Measurements from ENCODE around the gene PARD3B.

The PARD3B gene

DNA sequence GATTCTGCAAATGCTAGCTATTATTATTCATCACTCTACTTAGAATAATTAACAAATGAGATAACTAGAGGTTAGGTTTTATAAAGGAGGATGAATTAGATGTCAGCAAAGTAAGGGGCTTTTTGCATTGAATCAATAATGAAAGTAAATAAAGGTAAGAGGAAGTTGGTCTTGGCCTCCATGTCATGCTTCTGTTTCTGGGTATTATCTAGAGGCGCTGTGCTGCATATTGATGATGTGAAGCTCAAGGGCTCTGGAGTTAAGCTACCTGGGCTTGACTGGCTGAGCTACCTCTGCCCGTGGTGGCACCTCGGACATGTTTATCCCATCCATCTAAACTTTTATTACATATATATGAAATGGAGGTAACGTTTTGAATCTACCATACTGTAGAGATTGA, 350.9 kb downstream of the PARD3B start:
- DNase-seq (ENCODE audit: low read depth): no peak

GRCh38 chr2:204897561-204897960, 352.3 kb downstream of the PARD3B start:
- no peak for DNase-seq (ENCODE audit: low read depth)

GRCh38 chr2:204898928-204899640, 353.8 kb downstream of the PARD3B start:
- no peak for DNase-seq (ENCODE audit: low read depth)

GRCh38 chr2:204899983-204900382, 354.7 kb downstream of the PARD3B start:
- DNase-seq (ENCODE audit: low read depth): no peak

- DNase-seq (ENCODE audit: low read depth): no peak
Measured at GRCh38 chr2:204900487-204900886, 355.2 kb downstream of the PARD3B start.

DNA sequence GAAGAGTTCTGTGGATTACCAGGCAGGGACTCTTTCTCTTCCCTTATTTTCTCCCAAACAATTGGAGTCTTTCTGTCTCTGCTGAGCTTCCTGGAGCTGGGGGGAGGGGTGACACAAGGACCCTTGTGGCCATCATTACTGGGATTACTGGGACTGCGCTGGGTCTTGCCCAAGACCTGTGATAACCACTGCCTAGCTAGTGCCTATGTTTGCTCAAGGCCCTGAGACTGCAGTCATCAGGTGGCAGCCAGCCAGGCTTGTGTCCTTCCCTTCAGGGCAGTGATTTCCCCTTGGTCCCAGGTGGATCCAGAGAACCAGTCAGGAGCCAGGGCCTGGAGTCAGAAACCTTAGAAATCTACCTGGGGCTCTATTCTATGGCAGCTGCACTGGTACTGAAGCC, 355.6 kb downstream of the PARD3B start:
- no peak for DNase-seq (ENCODE audit: low read depth)

GRCh38 chr2:204901591-204901990, 356.3 kb downstream of the PARD3B start:
- DNase-seq (ENCODE audit: low read depth): no peak

GRCh38 chr2:204909791-204910190, 364.5 kb downstream of the PARD3B start:
- no peak for DNase-seq (ENCODE audit: low read depth)

DNA sequence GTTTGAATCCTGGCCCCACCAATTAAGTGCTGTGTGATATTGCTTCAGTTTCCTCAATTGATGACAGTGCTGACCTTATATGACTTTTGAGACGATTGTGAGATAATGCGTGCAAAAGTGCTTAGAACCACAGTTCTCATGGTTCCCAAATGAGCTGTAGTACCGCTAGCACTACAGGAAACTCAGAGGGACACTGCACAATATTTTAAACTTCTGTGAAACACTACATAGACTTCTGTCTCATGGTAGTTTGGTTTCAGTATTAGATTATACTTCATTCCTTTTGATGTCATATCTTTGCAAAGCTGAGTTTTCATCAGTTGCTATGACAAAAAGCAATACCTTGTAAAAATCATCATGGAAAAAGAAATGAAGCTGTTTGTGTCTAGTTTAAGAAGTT, 368.0 kb downstream of the PARD3B start:
- DNase-seq (ENCODE audit: low read depth): no peak

DNA sequence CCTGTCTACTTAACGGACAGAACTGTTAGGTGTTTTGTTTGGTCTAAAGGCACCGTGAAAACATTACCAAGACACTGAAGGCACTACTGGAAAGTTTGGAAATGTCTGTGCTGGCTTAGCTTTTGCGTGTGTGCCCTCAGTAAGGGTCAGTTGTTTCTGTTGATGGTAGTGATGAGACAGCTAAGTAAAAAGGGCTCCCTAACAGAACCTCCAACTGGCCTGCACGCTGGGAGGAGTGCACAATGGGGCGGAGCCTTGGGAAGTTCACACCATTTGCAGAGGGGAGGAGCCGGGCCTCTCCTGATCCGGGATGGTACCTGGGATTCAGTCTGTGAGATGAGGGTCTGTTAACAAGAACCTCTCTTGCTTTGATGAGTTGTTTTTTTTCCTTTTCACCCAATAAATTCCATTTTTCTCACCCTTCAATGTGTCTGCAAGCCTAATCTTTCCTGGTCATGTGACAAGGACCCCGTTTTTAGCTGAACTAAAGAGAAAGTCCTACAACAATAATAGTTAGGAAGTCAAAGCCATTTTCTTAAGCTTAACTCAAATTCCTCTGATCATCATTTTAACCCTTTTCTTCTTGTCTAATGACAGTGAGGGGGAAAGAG, 368.7 kb downstream of the PARD3B start:
- no peak for DNase-seq (ENCODE audit: low read depth)

DNA sequence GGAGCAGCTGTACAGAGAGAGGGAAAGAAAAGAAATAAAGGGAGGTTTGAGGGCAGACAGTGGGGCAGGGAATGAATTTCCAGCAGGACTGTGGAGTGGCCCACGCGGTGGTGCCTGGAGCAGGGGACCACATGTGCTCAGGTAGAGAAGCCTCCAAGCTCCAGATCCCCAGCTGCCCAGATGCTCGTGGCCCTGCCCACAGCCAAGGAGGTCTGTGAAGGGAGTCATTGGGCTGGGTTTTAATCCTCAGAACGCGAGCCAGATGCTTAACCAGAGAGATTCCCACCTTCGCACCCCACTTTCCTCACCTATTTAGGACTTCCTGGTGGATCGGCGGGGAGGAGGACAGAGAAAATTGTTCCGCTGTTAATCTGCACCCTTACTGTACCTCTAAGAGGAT, 369.4 kb downstream of the PARD3B start:
- no peak for DNase-seq (ENCODE audit: low read depth)

DNA sequence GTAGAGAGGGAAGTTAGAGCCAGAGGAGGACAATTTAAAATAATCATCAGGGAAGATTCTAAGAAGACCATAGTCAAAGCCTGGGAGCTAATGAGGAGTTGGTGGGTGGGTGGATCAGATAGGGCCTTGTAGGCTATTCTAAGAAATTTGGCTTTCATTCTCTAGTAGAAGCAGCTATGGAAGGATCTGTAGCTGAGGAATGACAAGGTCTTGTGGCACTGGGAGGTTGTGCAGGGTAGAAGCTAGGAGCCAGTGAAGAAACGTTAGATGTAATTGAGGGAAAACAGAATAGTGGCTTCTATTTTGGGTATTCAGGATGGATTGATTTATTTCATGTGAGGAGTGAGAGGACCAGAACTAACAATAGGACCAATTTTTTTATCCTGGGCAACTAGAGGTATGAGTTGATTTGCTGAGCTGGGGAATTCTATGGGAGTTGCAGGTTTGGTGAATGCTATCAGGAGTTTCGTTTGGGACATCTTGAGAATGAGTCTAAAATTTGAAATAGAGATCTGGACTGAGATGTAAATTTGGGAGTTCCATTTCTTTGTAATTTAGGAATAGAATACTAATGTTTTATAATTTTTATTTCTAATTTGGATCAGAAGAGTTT, 371.9 kb downstream of the PARD3B start:
- no peak for DNase-seq (ENCODE audit: low read depth)

- no peak for DNase-seq (ENCODE audit: low read depth)
Measured at GRCh38 chr2:204920776-204921175, 375.5 kb downstream of the PARD3B start.

DNA sequence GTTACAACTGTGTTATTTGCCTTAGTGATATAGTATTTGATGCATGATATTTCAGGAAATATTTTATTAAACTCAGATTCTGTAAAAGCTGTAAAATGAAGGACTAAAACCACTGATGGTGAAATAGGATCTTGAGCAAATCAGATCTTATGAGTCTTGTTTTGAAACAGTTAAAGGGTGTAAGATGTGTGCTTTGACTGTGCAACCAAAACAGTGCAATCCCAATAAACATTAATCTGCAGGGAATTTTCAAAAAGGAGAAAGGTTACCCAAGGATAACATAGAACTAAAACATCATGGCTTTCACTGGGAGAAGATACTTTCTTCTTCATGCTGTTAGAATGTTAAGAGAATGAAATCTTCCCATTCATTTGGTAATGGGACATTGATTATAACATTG, 378.7 kb downstream of the PARD3B start:
- DNase-seq (ENCODE audit: low read depth): no peak

- DNase-seq (ENCODE audit: low read depth): no peak
Measured at GRCh38 chr2:204931562-204931961, 386.3 kb downstream of the PARD3B start.

DNA sequence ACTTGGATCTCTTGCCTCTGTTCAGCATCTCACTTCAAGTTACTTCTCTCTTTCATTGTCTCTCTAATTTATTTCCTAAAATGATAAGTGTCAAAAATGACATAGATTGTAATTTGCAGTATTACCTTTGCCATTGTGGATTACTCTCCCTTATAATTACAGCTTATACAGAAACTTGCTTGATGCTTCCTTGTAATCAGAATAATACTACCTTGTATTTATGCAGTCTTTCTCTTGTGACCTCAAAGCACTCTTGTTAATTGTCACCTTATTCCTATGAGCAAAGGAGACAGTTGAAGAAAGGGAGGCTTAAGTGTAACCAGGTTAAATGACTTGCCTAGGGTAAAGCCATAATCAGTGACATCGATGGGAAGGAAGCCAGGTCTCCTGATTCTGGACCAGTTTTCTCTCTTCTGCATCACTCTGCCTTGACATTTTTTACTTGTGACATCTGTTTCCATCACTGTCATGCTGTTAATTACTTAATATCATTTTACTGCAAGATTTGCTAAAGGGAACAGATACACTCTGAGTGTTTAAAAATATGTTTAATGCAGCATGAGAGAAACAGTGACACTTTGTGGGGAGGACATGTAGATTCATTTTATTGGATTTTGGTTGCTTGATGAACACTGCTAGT, 388.6 kb downstream of the PARD3B start:
- no peak for DNase-seq (ENCODE audit: low read depth)

GRCh38 chr2:204944927-204945326, 399.7 kb downstream of the PARD3B start:
- DNase-seq (ENCODE audit: low read depth): no peak

DNA sequence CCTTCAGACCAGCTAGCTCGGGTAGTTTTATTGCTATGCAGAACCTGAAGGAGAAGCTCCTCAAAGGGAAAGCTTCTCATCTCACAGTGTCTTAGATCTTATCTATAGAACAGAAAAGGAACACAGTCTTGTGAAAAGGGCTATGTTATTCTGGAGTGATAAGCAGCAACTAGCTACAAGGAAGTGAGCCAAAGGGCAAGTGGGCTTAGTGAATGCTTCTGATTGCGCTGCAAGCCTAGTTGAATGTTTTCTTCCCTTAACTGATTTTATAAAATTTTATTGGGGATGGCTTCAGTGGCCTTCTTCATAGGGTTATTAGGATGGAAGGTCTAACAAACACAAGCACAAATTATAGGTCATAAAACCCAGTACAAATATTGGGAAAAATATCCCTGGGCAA, 400.1 kb downstream of the PARD3B start:
- DNase-seq (ENCODE audit: low read depth): no peak

GRCh38 chr2:204946892-204947291, 401.6 kb downstream of the PARD3B start:
- no peak for DNase-seq (ENCODE audit: low read depth)

- DNase-seq (ENCODE audit: low read depth): no peak
Measured at GRCh38 chr2:204947405-204947804, 402.1 kb downstream of the PARD3B start.

DNA sequence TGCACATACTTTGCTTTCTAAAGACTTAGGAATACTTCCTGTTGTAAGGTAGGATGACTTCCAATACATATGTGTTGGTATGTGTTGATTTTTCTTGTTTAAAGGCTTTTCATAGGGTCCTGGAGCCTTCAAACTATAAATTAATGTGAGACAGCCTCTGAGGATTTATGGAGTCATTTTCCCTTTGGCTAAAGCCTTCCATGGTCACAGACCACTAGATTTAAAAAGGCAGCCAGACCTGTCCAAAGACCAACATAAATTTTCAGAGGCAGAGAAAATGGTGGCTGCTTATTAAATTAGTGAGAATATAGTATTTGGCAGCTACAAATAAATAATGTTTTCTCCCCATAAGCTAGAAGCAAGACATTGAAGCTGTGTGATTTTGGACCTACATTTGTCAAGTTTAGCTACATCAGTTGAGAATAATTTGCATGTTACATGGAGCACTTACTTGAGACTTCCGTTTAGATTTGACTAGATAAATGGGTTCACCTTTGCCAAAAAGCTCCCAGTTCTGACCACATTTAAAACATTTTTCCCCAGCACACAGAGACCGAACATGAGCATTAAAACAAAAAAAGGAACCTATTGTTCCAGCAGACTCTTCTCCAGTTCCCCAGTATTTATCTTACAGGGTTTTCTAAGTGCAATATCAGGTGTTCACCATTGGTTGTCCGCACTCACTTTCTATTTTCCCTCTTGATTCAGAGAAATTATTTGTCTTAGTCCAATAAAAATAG, 402.9 kb downstream of the PARD3B start:
- DNase-seq (ENCODE audit: low read depth): no peak

GRCh38 chr2:204948822-204949221, 403.5 kb downstream of the PARD3B start:
- no peak for DNase-seq (ENCODE audit: low read depth)

Measured in non-pigmented ciliary epithelial cell (primary cell).